ENCODE results near the gene SLC1A3.

Gene SLC1A3

DNA sequence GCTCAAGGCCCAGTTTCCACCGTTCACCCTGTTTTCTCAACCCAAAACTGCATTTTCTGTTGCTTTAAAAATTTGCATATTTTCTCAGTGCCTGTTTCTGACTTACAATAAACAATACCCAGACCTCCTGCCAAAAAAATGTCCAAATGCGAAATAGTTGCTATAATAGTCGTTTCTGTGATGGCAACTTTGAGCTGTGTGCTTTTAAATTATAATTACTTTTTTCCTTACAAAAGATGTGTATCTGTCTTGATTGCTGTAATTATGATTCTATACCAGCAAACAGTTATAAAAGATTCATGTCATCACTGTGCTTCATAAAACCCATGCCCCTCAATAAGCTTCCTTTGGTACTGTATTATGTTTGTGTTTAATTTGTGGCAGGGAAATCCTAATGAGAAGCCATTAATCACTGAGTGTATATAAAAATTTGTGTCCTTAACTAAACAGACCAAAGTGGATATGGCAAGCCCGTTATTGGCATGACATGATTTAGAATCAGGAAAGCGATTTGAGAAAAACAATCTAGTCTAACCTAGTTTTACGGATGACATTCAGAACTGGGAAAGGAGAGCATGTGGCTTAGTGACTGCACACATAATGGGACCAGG is 5.4 kb upstream of the SLC1A3 start:
- FAIRE-seq: no peak

DNA sequence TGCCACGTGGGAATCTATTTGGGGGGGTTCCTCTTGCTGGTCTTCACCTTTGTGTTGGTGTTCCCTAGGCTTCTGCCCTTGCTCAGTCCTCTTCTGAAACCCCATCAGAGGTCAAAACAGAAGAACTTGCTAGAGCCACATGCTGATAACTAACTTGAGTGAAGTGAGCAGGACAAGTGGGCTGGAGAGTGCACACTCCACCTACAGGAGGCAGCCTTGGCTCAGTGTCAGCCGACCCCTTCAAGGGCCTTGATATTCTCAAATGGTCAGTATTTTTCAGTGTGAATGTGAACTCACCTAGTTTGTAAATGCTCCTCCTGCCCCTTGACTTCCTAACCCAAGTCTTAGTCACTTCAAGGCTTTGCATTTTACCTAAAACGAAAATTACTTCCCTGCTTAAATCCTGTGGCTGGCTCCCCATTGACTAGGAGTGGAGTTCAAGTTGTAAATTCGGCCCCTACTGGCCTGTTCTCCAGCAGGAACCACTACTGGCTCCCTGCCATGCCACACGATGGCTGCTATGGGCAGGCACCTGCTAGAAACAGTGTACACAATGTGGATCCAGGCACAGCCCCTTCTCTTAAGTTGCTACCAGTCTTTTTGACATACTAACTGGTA is 3.6 kb upstream of the SLC1A3 start:
- FAIRE-seq: no peak

DNA sequence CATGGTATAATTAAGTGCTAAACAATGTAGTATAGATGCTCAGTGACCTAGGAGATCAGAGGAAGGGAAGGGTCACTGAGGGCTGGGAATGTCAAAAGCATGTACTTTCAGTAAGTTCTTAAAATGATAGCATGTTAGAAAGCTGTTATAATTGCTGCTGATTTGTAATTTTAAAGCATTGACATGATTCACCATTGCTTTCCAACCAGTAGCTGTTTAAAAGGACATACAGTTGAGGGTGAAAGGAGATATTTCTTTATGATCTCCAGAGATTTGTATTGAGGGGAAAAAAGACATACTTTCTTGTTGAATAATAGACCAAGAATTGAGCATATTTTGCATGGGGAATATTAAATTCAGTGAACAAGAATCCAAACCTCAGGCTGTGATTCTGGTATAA is 1.2 kb upstream of the SLC1A3 start:
- no peak for FAIRE-seq

DNA sequence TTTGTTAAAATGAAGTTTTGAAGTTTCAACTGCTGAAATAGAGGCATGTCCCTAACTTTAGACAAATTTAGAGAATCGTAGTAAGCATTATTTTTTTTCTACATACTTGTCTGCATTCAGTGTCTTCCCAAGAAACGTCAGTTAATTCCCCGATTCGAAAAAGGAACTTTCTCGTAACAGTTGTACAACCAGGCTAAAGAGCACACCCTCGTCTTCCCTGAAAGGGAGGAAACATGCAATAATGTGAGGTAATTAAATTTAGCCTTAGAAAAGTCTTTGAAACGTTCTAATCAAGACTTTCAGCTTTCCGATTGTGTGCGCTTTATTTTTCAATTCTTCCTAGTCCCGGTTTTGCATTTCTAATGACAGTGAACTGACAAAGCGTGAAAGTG is 374 bp upstream of the SLC1A3 start:
- FAIRE-seq: no peak

DNA sequence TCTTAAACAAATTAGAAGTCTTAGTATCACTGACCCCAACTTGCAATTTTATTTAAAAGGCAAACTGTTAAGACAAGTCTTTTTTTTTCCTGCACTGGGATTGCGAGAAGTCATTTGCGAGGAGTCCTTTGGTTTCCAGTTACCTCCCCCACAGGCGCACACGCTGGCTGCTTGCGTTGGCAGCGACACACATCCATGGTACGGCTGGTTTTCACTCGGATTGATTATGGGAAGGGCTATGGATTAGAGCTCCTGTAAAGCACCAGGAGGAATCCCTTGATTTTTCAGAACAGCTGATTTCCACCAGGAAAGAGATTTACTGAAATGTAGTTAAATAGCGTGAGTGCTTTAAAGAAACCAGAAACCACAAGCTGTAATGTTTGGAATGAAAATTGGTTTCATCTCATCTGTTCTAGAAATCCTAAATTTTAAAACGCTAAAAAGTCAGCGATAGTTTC is 737 bp downstream of the SLC1A3 start:
- no peak for FAIRE-seq

DNA sequence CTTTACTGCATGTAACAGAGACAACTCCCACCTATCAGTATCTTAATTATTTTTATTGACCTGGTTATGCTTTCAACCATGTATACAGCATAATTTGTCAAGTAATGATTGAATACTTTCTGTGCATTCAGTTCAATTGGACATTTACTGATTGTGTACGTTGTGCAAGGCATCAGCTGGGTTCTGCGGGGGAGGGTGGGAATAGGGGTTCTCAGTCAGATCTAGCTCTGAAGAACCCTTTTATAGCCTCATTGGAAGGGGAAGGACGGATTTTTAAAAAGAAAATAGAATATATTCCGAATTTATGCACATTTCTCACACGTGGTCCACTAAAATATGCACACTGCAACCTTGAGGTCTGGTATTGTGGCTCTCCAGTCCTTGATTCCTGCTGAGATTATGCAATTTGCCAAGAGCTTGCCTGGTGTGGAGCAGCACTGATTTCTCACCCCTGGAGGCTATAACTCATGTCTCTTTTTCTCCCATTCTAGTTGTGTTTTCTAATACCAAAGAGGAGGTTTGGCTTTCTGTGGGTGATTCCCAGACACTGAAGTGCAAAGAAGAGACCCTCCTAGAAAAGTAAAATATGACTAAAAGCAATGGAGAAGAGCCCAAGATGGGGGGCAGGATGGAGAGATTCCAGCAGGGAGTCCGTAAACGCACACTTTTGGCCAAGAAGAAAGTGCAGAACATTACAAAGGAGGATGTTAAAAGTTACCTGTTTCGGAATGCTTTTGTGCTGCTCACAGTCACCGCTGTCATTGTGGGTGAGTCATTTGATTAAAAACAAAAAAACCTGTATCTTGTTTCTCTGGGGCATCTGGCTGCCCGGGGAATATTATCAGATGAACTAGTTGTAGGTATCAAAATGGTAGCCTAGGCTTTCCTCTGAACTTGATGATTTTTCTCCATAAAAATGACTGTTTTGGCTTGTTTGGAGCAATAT is 1.7 kb downstream of the SLC1A3 start:
- no peak for FAIRE-seq

DNA sequence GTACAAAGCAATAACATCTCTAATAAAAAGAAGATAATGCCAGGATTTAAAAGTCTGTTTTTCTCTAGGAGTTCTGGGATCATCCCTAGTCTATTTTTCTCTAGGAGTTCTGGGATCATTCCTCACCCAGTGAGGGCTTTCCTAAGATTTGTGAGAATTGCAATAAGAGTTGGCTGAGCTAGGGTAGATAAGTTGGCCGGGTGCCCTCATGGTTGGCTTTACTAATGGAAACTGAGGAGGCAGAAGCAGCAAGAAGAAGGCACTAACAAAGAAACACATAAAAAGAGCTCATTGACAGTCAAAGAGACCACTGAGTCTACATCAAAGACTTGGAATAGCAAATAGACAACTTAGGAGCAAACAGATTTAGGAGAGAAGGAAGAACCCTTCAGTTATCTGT is 4.2 kb downstream of the SLC1A3 start:
- no peak for FAIRE-seq

DNA sequence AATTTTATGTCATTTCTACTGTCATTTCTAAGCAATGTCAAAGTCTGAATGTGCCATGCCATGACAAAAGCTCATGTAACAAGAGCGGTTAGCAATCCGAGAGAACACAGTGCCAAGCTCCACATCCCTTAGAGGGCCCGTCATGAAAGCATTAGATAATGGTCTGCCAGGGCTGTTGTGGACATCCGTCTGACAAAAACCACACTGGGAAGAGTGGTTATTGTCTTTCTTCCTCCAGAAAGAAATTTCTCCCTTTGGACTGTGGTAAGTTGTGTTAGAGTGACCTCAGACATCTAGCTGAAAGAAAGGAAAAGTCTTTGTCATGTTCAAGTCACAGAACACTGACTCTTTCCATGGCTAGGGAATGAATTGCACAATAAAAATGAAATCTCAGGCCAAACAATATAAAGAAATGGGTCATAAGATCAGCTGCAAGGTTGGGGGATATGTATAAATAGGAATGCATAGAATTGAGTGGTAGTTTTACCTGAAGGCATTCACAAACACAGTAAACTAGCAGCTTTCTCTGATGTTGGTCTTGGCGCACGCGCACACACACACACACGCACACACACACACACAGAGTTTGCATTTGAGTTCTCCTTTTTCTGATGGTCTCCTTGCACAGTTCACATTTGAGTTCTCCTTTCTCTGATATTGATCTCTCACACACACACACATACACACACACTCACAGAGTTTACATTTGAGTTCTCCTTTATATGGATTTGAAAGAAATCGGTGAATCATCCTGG is 5.3 kb downstream of the SLC1A3 start:
- no peak for FAIRE-seq

DNA sequence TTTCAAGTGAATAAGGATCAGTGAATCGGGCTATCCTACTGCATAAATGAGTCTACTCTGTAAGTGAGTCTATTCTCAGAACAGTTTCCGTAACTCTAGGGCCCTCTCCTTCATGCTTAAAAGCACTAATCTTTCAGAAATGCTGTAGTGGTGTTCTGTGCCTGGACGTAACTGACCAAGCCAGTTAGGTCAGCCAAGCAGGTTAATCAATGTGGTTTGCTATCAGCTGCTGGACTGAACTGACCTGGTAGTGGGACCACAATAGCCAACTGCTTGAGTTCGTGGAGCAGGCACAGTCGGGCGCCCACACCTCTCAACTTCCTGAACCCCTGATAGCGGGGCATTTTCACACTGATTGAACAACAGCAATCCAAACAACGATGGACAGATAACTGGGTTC is 6.8 kb downstream of the SLC1A3 start:
- FAIRE-seq: no peak

DNA sequence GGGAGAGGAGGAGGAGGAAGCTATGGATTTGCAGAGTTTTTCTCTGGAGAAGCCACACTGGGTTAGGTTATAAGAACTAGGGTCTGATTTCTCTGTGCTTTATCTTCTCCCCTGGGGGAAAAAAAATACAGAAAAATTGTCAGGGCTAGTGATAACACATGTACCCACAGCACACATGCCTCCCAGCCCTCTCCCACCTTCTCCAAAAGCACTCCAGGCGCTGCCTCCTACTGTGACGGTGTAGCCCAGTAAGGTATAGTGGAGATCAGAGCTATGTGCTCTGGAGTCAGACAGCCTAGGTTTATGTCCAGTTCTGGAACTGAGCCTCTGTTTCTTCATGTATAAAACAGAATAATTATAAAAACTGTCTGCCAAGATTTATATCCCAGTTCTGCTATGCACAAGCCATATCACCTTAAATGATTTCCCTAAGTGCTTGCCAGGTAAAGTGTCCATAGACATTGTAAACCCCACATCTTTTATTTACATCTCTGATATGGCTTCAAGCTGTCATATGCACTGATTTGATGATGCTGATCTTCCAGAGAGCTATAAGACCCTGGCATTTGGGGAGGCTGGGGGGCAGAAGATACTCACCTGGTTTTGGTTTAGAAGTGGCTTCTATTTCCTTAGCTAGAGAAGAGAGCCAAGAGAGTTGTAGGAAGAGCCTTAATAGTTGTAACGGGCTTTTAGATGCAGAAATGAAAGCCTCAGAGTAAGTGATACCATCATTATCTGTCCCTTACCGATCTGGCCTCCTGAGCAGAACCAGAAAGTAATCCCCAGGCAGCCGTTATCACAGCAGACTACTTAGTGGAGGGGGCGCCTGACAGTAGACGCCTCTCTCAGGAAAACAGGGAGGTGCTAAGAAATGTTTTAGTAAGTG is 7.6 kb downstream of the SLC1A3 start:
- FAIRE-seq: no peak

DNA sequence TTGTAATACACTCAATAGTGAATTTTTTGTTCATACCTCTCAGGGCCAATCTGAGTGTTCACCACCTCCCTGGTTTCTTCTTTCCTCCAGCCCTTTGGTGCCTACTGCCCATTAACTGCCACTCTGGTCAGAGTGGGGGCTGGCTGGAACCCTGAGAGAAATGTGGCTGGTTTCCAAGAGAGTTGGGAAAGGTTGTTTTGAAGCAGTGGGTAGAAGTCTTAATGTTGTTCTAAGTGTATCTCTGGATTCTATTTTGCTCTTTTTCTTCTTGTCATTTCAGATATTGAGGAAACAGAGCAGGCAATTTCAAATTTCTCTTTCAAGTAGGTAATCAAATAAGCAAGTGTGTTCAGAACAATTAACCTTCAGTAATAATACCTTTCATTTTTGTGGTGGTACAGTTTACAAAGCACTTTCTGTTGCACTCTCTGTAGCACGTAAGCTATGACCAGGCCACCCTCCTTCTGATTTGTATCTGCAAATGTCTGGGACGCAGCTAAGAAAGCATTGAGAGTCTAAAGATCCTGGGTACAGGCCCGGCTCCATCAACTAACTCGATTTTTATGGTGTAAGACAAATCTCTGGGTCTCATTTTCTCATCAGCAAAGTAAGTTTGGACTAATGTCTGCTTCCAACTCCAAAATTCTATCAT is 8.4 kb downstream of the SLC1A3 start:
- no peak for FAIRE-seq

DNA sequence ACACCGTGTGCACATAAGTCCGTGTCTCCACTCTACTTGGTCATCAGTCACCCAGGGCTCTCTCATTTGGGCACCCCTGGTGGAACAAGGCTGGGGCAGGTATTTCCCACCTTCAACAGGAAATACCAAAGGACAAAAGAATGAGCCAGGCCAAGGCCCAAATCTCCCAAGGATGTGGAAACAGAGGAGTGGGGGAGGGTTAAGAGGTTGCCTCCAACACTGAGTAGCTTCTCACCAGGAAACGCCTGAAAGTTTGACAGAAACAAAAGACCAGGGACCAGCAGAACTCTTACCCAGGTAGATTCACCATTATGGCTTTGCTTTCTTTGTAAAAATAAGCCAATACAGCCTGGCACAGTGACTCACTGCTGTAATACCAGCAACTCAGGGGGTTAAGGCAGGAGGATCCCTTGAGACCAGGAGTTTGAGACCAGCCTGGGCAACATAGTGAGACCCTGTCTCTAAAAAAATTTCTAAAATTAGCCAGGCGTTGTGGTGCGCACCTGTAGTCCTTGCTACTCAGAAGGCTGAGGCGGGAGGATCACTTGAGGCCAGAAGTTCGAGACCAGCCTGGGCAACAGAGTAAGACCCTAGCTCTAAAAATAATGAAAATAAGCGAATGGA is 12.7 kb downstream of the SLC1A3 start:
- FAIRE-seq: no peak

DNA sequence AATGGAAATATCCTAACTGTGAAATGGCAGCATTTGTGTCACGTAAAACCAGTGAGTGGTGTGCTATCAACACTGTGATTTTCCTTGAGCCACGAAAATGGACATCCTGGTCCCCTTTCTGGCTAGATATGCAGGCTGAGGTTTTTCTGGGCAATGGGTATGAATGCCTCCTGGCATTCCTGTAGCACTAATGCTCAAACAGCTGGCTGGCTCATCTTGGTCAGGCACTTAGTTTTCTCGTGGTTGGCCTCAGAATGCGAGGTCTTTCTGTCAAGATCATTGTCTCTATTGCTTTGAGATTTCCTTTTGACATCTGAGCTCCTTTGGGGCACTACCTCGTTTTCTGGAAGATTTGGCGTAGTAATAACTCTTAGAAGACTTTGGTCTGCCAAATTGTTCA is 15.6 kb downstream of the SLC1A3 start:
- no peak for FAIRE-seq

DNA sequence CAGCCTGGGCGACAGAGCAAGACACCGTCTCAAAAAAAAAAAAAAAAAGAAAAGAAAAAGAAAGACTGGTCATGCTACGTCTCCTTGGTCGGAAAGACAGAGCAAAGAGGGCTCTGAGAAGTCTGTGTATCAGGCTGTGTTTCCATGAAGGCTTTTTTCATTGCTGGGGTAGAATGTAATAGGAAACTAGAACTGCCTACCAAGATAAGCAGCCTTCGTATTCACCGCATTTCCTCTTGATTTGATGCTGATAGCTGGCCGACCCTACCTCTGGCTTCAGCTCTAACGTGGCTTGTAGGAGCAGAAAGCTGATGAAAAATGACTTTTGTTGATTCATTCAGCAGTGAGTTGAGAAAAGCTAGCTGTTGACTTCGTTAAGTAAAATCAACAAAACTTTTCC is 17.4 kb downstream of the SLC1A3 start:
- FAIRE-seq: no peak

DNA sequence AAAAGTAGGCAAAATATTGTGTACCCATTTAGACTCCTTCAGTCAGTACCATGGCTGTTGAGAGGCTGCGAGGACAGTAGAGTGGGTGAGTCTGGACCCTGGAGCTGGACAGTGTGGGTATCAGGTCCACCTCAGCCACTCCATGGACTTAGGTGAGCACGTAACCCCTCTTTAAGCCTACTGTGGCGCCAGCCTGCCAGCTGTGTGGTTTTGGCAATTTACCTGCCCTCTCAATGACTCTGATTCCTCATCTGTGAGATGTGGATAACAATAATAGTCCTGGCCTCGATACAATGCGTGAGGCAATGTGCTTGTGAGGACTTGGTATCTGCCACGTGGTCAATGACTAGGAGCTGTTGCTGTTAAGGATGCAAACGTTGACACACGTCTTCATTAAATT is 17.9 kb downstream of the SLC1A3 start:
- no peak for FAIRE-seq

DNA sequence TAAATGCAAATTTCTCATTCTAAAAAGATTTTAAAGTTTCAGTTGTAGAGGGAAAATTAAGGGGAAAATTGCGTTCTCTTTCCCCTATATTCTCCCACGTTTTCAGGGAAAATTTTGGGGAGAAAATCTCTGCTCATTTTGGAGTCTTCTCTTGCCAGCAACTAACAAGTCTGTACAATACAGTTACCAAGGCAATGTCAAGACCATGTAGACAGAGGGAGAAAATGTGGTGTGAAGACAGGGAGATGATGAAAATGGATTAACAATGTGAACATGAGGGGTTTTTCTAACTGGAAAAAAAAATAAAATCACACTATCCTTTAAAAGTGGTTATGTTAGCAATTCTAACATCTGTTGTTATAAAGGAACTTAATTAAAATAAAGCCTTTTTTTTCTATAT is 22.3 kb downstream of the SLC1A3 start:
- no peak for FAIRE-seq

DNA sequence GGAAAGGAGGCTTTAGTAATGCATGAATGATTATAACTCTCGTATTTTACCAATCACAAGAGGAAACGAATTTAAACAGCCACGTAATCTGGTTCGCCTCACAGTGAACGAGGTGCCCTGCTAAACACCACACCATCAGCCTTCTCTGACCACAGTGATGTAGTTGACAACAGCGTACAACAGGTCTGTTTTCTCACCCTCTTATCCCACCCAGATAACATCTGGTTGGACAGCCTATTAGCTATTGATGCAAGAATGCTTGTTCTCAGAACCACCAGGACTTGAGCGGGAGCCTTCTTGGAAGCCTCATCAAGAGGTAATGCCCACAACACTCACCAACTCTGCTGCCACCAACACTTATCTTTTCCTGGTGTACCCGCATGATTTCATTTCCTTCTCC is 23.3 kb downstream of the SLC1A3 start:
- FAIRE-seq: no peak

DNA sequence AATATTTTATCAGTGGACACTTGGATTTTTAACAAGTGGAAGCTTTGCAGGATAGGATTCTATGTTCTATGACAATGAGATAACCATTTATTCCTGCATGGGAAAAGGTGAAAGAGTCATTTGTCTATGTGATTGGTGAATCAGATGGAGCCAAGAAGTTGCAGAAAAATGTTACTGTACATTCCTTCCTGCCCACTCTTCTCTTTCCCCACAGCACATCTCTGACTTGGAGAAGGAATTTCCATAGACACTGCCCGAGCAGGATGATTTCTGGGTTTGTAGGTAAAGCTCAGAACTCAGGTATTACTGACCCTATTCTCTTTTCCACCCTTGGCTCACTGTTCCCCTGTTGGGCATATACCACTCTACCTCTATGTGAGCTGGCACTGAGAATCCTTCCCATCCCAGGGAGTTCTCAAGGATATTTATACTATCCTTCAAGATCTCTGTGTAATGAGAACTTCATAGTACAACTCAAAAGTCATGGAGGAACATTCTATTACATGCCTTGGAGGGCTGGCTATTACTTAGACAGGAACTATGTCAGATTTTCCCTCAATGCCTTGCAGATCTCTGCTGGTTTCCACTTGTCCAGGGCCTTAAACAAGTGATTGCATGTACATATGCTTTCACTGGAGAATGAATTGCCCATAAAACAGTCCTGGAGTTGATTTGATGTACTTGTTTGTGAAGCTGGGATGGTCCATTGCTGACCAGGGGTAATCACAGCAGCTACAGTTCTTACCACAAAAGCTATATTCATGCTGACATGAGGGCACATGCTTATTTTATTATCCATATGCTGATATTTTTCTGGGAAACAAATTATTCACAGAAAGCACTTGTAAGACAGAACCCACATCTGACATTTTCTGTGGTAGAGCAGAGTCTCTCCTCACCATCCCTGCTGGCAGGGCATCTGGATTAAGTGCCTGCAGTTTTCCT is 24.1 kb downstream of the SLC1A3 start:
- no peak for FAIRE-seq

DNA sequence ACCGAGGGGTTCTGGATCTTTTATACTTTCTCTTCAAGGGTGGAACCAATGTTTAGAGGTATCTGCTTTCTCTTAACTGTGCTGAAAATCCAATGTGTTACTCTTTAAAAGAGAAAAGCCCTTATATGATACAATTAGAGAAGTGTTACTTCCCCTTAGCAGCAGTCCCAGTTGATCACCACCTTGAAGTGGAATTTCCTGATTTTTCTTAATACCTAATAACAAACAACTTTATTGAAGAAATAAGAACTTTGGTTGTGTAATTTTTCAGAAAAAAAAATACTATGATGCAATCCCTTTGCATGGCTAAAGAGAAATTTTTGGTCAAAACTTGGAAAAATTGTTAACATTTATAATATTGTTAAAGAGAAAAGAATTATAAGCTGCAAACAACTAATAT is 24.7 kb downstream of the SLC1A3 start:
- FAIRE-seq: no peak

Data from TTC549 (cell line).